GM19468 (cell line): Measurements from ENCODE around the gene MAG.

ENCODE experiments used
- ATAC-seq: cut with Tn5 transposase; IDR thresholded peaks from one replicate; pipeline ENCODE4 v1.9.1; 2021; ENCODE audit warnings: mild to moderate bottlenecking, moderate library complexity, moderate number of reproducible peaks; ENCODE audit not compliant: unreplicated experiment; ENCODE audit errors: extremely low read depth

Gene MAG

DNA sequence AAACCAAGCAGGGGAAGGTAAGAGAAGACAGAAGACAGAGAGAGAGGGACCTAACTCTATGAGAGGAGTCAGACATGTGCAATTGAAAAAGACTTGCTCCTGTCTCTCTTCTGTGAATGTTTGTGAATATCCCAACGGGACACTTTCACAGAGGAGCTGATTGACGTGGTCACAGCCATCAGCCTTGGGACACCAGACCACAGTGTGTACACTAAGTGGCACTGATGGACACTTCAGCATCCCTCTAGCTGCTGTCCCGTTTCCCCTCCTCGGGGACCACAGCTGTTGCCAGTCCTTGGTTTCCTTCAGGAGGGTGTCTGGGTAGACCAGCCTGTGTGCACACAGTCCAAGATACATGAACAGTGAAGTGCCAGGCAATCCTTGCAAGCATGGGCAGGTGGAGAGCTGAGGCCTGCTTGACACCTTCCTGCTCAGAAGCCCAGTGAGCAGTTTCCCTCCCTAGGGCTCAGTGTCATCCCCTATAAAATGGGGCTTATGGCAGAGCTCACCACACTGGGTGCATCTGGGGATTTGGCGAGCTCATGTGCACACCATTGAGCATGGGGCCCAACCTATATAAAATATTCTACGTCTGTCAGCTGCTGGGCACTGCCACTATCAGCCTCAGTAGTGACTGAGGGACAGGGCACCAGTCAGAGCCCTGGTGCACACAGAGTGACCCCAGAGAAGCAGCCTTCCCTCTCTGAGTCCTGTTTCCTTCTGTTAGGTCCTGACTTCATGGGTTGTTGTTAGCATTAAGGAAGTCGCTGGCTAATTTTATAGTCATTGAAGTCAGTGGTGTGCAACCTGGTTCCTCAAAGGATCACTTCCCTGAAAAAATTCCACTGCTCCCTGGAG, 27.5 kb upstream of the MAG start:
- ATAC-seq, result no peak

GRCh38 chr19:35265126-35265899, 26.6 kb upstream of the MAG start:
- ATAC-seq, result no peak

- no peak for ATAC-seq
Observed at GRCh38 chr19:35265900-35266519, 26.0 kb upstream of the MAG start.

- no peak for ATAC-seq
Observed at GRCh38 chr19:35266520-35267352, 25.2 kb upstream of the MAG start.

- no peak for ATAC-seq
Observed at GRCh38 chr19:35267353-35267817, 24.6 kb upstream of the MAG start.

- no peak for ATAC-seq
Observed at GRCh38 chr19:35267818-35268535, 24.0 kb upstream of the MAG start.

- no peak for ATAC-seq
Observed at GRCh38 chr19:35268536-35269437, 23.2 kb upstream of the MAG start, which contains the start of gene USF2. Gene USF2, plus strand, starts transcription at chr19:35268962. Its CDS starts 140 bp downstream, at chr19:35269102.

DNA sequence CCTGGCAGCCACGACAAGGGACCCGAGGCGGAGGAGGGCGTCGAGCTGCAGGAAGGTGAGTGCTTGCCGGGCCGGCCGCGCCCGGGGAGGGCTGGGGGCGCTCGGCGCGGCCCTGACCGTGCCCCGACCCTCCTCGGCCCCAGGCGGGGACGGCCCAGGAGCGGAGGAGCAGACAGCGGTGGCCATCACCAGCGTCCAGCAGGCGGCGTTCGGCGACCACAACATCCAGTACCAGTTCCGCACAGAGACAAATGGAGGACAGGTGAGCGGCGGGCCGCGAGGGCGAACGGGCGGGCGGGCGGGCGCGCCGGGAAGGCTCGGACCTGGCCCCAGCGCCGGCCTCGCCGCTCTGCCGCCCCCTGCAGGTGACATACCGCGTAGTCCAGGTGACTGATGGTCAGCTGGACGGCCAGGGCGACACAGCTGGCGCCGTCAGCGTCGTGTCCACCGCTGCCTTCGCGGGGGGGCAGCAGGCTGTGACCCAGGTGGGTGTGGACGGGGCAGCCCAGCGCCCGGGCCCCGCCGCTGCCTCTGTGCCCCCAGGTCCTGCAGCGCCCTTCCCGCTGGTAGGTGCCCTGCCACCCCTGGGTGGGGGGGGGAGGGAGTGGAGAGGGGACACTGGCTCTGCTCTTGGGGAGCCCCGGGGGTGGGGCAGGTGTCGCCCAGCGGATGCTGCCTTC, 22.4 kb upstream of the MAG start:
- no peak for ATAC-seq

GRCh38 chr19:35270381-35270811, 21.6 kb upstream of the MAG start:
- ATAC-seq, result no peak

GRCh38 chr19:35271546-35271945, 20.4 kb upstream of the MAG start:
- ATAC-seq, result no peak

- ATAC-seq, result no peak
Observed at GRCh38 chr19:35272122-35272719, 19.7 kb upstream of the MAG start.

DNA sequence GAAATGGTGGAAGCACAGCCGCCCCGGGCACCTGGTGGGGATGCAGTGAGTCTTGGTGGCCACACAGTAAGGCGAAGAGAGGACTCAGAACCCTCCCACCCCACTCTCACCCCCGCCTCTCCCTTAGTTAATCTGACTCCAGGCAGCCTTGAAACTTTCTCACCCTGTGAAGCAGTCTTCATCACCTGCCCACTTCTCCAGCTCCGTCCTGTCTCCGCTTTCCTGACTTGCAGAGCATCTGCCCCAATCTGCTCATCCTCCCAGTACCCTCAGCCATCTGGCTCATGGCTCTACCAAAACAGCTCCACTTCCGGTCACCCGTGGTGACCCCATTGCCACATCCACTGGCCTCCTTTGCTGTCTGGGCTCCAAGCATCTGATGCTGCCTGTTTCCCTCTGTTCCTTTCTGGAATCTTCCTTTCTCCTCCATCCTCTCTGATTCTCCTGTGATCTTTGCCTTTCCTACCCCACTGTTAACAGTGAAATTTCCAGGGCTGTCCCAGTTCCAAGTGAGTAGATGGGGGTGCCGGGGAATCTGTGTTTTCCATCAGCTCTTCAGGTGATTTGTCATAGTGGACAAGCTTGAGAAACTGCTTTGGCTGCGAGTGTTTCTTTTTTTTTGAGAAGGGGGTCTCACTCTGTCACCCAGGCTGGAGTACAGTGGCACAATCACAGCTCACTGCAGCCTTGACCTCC, 18.9 kb upstream of the MAG start:
- ATAC-seq, result no peak

GRCh38 chr19:35273686-35274259, 18.2 kb upstream of the MAG start:
- no peak for ATAC-seq

DNA sequence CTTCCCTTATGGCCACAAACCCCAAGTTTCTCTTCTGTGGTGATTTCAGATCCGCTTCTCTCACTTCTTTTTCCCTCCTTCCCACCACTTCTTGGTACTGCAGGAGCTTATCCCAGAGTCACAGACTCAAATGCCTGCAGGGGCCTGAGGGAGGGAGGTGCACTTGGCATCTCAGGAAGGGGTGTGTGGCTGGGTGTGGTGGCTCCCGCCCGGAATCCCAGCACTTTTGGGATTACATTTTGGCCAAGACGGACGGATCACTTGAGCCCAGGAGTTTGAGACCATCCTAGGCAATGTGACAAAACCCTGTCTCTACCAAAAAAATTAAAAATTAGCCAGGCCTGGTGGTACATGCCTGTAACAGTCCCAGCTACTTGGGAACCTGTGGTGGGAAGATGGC, 17.6 kb upstream of the MAG start:
- no peak for ATAC-seq

DNA sequence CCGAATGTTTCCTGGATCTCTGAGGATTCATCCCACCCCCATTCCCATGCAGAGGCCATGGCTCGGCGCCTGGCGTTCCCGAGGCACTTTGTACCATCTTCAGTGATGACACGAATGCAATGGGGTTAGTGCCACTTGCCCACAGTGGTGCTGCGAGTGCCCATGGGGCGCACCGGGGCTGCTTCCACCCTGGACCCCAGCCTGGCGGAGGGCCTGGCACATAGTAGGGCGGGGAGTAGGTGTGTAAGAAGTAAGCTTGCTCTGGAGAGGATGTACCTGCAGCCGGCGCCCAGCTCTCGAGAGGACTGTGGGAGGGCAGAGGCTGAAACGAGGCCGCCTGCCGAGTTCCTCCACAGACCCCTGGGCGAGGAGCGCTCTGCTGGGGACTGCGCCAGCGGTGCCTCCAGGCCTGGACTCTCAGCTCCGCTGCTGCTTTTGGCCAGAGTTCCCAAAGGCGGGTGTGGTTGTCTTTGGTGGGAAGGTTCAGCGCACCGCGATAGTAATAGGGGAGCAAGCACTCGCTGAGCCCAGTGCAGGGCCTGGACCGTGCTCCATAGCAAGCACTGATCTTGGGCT, 15.2 kb upstream of the MAG start:
- no peak for ATAC-seq
